HEK293 (cell line): ENCODE data around the gene SLC44A1.

Source experiments
- CTCF ChIP-seq: fragments of 450-650 bp; formaldehyde crosslinking; IDR thresholded peaks from 2 replicates; pipeline ENCODE4 v1.5.1; 2016; ENCODE audit warnings: missing biosample characterization, missing genetic modification characterization
- PRDM4 ChIP-seq: fragments of 450-650 bp; formaldehyde crosslinking; IDR thresholded peaks from 2 replicates; pipeline ENCODE4 v1.5.1; 2017; ENCODE audit warnings: missing biosample characterization, missing genetic modification characterization
- YY1 ChIP-seq: fragments of 450-650 bp; formaldehyde crosslinking; IDR thresholded peaks from 2 replicates; pipeline ENCODE4 v1.5.1; 2018; ENCODE audit warnings: missing biosample characterization, missing genetic modification characterization
- ZBTB20 ChIP-seq: fragments of 450-650 bp; formaldehyde crosslinking; IDR thresholded peaks from 2 replicates; pipeline ENCODE4 v1.5.1; 2016; ENCODE audit warnings: missing biosample characterization, missing genetic modification characterization
- ZBTB7A ChIP-seq: fragments of 450-650 bp; formaldehyde crosslinking; IDR thresholded peaks from 2 replicates; pipeline ENCODE4 v1.5.1; 2016; ENCODE audit warnings: low read depth, missing biosample characterization, missing genetic modification characterization
- ZNF248 ChIP-seq: fragments of 450-650 bp; formaldehyde crosslinking; IDR thresholded peaks from 2 replicates; pipeline ENCODE4 v1.5.1; 2017; ENCODE audit warnings: missing biosample characterization, missing genetic modification characterization
- ZNF449 ChIP-seq: fragments of 450-650 bp; formaldehyde crosslinking; IDR thresholded peaks from 2 replicates; pipeline ENCODE4 v1.5.1; 2017; ENCODE audit warnings: missing biosample characterization, mild to moderate bottlenecking, missing genetic modification characterization, moderate library complexity
- TF ChIP-seq, protein P1 (sequence below): fragments of 450-650 bp; formaldehyde crosslinking; IDR thresholded peaks from 2 replicates; pipeline ENCODE4 v1.5.1; 2016; ENCODE audit warnings: missing biosample characterization, missing genetic modification characterization

DNA sequence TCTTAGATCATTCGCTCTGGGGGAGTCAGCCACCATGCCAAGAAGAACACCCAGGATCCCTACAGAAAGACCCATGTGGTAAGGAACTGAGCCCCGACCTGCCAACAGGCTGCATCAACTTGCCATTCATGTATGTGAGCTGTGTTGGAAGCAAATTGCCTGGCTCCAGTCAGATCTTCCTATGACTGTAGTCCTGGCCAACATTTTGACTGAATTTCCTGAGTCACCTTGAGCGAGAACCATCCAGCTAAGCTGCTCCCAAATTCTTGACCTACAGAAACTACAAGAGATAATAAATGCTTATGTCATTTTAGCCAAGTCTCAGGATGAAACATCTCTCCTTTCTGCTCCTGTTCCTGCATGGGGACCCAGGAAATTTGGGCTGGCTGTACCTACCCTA, 40.0 kb upstream of the SLC44A1 start:
- TF ChIP-seq PRDM4 (no peak), CTCF (tag by site-specific recombination) (no peak), ZBTB20 (tag by site-specific recombination) (no peak), ZNF248 (tag by site-specific recombination) (no peak), ZNF449 (no peak), YY1 (tag by site-specific recombination) (no peak), ZBTB7A (tag by site-specific recombination) (no peak)
- TF ChIP-seq, protein P1, sequence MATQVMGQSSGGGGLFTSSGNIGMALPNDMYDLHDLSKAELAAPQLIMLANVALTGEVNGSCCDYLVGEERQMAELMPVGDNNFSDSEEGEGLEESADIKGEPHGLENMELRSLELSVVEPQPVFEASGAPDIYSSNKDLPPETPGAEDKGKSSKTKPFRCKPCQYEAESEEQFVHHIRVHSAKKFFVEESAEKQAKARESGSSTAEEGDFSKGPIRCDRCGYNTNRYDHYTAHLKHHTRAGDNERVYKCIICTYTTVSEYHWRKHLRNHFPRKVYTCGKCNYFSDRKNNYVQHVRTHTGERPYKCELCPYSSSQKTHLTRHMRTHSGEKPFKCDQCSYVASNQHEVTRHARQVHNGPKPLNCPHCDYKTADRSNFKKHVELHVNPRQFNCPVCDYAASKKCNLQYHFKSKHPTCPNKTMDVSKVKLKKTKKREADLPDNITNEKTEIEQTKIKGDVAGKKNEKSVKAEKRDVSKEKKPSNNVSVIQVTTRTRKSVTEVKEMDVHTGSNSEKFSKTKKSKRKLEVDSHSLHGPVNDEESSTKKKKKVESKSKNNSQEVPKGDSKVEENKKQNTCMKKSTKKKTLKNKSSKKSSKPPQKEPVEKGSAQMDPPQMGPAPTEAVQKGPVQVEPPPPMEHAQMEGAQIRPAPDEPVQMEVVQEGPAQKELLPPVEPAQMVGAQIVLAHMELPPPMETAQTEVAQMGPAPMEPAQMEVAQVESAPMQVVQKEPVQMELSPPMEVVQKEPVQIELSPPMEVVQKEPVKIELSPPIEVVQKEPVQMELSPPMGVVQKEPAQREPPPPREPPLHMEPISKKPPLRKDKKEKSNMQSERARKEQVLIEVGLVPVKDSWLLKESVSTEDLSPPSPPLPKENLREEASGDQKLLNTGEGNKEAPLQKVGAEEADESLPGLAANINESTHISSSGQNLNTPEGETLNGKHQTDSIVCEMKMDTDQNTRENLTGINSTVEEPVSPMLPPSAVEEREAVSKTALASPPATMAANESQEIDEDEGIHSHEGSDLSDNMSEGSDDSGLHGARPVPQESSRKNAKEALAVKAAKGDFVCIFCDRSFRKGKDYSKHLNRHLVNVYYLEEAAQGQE (tag by site-specific recombination) = no peak
